ENCODE results near the gene ITFG1. TPM values are rescaled to one million over a fixed set of nuclear protein-coding genes. Genes with fewer than 3 reads are reported as not detected.
A peak's percentile ranks its signal among the peaks of the same experiment; 100 is the strongest.

ITFG1 gene
- total and polyA plus RNA-seq, 9 of the 15 experiments (the other 6 are each of a cell fraction or from before 2014, with no cell fraction given) = 17.1 to 83.5 (median 35.8) TPM

DNA sequence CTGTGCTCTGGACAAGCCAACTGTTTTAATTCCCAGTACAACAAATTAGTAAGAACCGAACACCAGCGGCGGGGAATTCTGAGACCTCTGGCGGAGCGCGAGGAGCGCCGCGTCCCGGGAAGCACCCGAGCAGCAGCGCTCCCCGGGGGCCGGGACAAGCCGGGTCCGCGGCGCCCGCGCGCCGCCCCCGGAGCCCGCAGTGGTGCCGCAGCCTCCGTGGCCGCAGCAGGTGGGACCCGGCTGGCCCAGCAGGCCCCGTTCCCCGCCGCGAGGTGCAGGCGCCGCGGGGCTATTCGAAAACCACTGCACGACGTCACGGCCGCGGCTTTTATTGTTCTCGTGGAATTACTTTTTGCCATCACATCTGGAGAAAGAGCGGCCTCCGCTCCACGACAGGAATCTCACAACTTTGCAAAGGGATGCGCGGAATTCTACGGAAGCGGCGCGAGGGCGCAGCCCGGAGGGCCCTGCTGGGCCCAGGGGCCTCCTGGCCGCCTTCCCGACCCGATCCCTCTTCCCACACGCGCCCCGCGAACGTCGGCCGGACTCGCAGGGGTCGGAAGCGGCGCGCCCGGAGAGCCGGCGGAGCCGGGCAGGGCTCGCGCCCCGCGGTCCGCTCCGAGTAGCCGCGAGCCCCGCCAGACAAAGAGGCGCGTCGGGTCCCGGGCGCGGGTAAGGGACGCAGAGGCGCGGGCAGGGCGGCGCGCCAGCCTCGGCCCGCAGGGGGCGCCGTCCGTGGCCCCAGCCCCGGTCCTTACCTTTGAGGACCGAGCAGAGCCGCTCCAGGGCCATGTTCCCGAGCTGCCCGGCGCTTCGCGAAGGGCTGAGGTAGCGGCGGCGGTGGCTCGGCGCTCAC is 317.8 kb downstream of the ITFG1 start:
- peak; percentile 81 to 90 (median 86) for DNase-seq (ENCODE audit: extremely low read depth in 1 of 4, low spot score in 3 of 4)
- Histone ChIP-seq H3K27ac (ENCODE audit: extremely low read depth, low read depth, low read length) (peak overlapping the region; percentile 81), H3K9me3 (replicated peaks; ENCODE audit: control insufficient read depth, insufficient read depth, low read depth, low read length) (0 out of 2 replicates have a peak, but pooled peaks cover 2% of the 10 kb centered on the region), H3K4me2 (ENCODE audit: insufficient read depth, low read length) (peak overlapping the region; percentile 86), H3K27me3 (ENCODE audit: control insufficient read depth in 2 of 2, insufficient read depth in 2 of 2, low read length in 2 of 2) (no peaks in the 10 kb centered on the region), H3K79me2 (ENCODE audit: control insufficient read depth, insufficient read depth, low read length) (peaks cover 54% of the 10 kb centered on the region), H3K4me3 (peak overlapping the region; percentile 64), H3K9me1 (ENCODE audit: control insufficient read depth, insufficient read depth, low read length) (no peaks in the 10 kb centered on the region), H3K36me3 (ENCODE audit: control insufficient read depth, insufficient read depth, low read length) (peaks cover 8% of the 10 kb centered on the region; the same call in 1 of the 3 replicates), H3K9ac (ENCODE audit: insufficient read depth in 1 of 2, low read depth in 2 of 2, low read length in 2 of 2) (peak overlapping the region; percentile 71 to 98), H3K4me1 (replicated peaks in 1 of 2; ENCODE audit: control insufficient read depth in 2 of 2, insufficient read depth in 2 of 2, low read length in 2 of 2) (peaks cover 7 to 25% of the 10 kb centered on the region in 2 experiments; a peak in 4 of 5 replicates), H4K20me1 (replicated peaks; ENCODE audit: control insufficient read depth, insufficient read depth, low read length) (no peaks in the 10 kb centered on the region; the same call in none of the 2 replicates), H2AFZ (ENCODE audit: low read depth, low read length) (peak overlapping the region; percentile 87)
- no peak for FAIRE-seq
- BruUV-seq (replicated peaks) = no TSS peak
- intact Hi-C loops (cut with micrococcal nuclease) (loop anchor here (1.0 to 5.0 kb wide), 3 partner anchors 319 to 1013 kb away; partner anchors contain the start of genes ITFG1 and PHKB), in situ Hi-C loops (cut with MboI) (no loop called here)
- CTCF ChIA-PET (ENCODE audit: low intra/inter-chr PET ratio) = interaction anchor here (0.7 to 2.0 kb wide), 6 partner anchors 20 to 1022 kb away, joined by 3 to 6 read pairs (median 4); no protein-coding TSS in a partner anchor
- ATAC-seq = peak; percentile 93
- POLR2A ChIA-PET = interaction anchor here (0.6 to 0.9 kb wide), 6 partner anchors 38 to 980 kb away, joined by 3 to 4 read pairs (median 3); no protein-coding TSS in a partner anchor
- under 1% methylated on average over 76 of the region's 111 CpGs for WGBS (ENCODE audit: insufficient coverage, low coverage, missing lambda C conversion rate)
- peak in 1 of 2 experiments; percentile 67; a peak in 1 of 4 replicates for TF ChIP-seq ZNF639 (CRISPR knock-in tag; conservative IDR thresholded peaks at IDR 0.05 in 1 of 2, IDR thresholded peaks at IDR 0.05 in 1 of 2)
- peak; percentile 73 to 93; a peak in 3 of 4 replicates for TF ChIP-seq UBTF (IDR thresholded peaks at IDR 0.05; ENCODE audit: borderline replicate concordance in 1 of 2, low read depth in 2 of 2, low read length in 2 of 2)
- TF ChIP-seq ZNF165 (CRISPR knock-in tag; IDR thresholded peaks at IDR 0.05; ENCODE audit: borderline replicate concordance) = 0 out of 2 replicates have a peak, but pooled peaks have one; percentile 13
